Heart left ventricle (tissue), 13 donors: ENCODE measurements around the gene CRY2.

ENCODE experiments used
- CTCF ChIP-seq, 12 donors: fragments of 200-600 bp; sonication (generic) in 4 of 12; IDR thresholded peaks; one replicate each; pipeline versions ENCODE4 v1.5.0 to v1.8.0; 2018 to 2022; ENCODE audit warnings: antibody characterized with exemption in 12 of 12, mild to moderate bottlenecking in 5 of 12
- POLR2A ChIP-seq, 2 donors: fragments of 450-650 bp; IDR thresholded peaks; one replicate each; pipeline ENCODE4 v1.6.1; 2017; ENCODE audit warnings: antibody characterized with exemption in 2 of 2, mild to moderate bottlenecking in 2 of 2, moderate library complexity in 2 of 2
- donor health status: ischemic (EF 13 %, LVEDD 7.1; RV severe dilation, severe dysfunction).
- donor health status: DM: no; HTN: yes; CAD: no.
- donor health status: DM: no; HTN: no; CAD: no.
- donor health status: ischemic (EF 25% LVEDD 6.9; RV normal size, moderate dysfunction).
- donor health status: ischemic (EF 25% LVEDD 5.7; RV mildly dilated, moderate dysfunction).
- donor health status: ischemic (EF 35%, LVEDD 5.7; RV mildly dilated, moderate dysfunction).
- donor health status: nonischemic (EF 11% LVEDD 7.7; RV severe dilation, severe dysfunction).
- donor health status: DM: yes; HTN: yes; CAD: no.
- donor health status: PGD.
- donor health status: ischemic (EF 29% LVEDD 5.4; RV normal size, mild dysfunction).
- donor health status: nonischemic (EF 23%, LVEDD 6.1; RV moderate dilation, normal function).

- TF ChIP-seq CTCF (IDR thresholded peaks at IDR 0.05) (no peak), POLR2A (IDR thresholded peaks at IDR 0.05) (no peak)
Observed at GRCh38 chr11:45811109-45811435, 36.2 kb upstream of the CRY2 start.
